Stimulated activated CD4-positive, alpha-beta T cell treated with anti-CD3 and anti-CD28 coated beads, Interleukin-15, amount 100 ng/mL, for 24 hours (primary cell): ENCODE measurements around the gene STK32C.
"Not testable (repeated sequence)": the region's sequence is repeated elsewhere in the genome, so short reads cannot be mapped to it uniquely, and the experiment has no call there.

ENCODE experiments used
- DNase-seq: peaks from one replicate; pipeline ENCODE4 v3.0.0-alpha.2; 2020

STK32C gene

GRCh38 chr10:132227851-132228390 is 79.8 kb downstream of the STK32C start:
- no peak for DNase-seq

DNA sequence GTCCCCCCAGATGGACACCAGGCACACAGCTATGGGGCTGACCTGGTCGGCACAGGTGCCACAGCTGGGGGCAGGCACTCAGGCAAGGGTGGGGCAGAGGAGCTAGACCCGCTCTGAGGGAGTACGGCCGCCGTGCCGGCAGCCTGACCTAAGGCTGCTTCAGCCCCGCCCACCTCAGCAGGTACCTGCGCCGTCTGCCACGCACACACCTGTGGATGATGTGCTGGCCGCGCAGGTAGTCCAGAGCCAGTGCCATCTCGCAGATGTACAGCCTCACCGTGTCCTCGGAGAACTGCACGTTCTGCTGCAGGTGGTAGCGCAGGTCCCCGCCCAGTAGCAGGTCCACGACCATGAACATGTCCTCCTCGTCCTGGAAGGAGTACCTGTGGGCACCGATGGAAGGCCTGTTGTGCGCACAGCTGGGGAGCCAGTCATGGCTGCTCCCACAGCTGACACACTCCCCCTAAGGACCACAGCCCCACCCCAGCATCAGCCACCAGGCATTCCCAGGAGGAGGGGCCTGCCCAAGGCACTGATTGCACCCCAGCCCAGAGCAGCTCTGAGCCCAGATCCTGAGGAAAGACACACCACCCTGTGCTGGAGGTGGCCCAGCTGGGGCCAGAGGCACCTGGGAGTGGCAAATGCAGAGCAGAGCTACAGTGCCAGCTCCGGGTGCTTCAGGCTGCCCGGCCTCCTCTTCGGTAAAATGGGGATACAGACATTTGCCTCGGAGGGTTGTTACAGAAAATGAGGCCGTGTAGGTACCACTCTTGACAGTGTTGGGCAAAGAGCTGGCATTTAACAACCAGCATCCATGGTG is 81.0 kb downstream of the STK32C start:
- DNase-seq, result no peak

DNA sequence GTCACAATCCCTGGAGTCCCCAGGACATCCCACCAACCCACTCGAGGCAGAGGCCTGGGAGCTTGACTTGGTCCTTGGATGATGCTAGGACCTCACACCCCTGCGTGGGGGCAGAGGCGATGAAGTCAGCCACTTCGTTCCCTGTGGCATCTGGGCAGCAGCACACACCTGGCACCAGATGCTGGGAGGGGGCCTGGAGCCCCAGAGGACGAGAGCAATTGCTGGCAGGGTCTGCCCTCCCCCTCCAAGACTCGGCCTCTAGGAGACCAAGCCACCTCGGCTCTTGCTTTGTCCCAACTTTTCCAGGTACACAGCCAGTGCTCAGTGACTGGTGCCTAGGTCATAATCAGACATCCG is 81.9 kb downstream of the STK32C start:
- DNase-seq, result no peak

- DNase-seq, result no peak
Observed at GRCh38 chr10:132225073-132225848, 82.5 kb downstream of the STK32C start.

- no peak for DNase-seq
Observed at GRCh38 chr10:132224343-132225072, 83.2 kb downstream of the STK32C start.

GRCh38 chr10:132223611-132224342 is 84.0 kb downstream of the STK32C start:
- DNase-seq, result no peak

DNA sequence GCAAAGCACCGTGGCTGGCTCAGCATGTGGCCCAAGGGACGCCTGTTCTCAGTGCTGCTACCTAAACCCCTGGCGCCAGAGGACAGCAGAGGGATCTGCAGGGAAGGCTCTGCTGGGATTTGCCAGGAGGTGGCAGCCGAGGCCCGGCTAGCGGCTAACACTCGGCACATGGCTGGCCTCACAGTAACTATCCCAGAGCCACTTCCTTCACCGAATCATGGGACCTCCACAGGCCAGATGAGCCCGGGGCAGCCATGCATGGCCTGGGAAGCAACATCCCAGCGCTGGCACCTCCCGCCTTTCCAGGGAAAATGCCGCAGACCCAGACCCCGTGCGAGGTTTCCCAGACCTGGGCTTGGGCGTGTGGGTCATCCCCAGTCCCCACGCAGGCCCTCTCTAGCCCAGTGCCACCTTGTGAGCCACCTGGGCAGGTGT is 84.6 kb downstream of the STK32C start:
- peak; percentile 82 for DNase-seq

DNA sequence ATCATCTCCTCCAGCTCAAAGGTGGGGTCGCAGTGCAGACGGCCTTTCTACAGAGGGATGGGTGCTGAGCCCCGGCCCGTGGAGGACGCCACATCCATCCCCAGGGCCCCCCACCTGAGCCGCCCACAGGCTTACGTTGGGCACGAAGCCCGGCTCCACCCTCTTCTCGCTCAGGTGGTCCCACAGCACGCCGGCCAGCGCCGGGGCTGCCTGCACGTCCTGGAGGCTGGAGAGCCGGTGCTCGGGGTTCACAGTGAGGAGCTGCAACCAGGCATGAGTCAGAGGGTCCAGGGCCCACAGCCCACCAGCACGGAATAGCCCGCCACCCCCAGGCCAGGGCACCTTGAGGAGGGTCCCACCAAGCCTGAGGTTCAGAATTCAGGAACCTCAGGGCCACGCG is 85.0 kb downstream of the STK32C start:
- no peak for DNase-seq

GRCh38 chr10:132220996-132221395 is 86.8 kb downstream of the STK32C start:
- not testable (repeated sequence) for DNase-seq

GRCh38 chr10:132220061-132220460 is 87.7 kb downstream of the STK32C start:
- no peak for DNase-seq

DNA sequence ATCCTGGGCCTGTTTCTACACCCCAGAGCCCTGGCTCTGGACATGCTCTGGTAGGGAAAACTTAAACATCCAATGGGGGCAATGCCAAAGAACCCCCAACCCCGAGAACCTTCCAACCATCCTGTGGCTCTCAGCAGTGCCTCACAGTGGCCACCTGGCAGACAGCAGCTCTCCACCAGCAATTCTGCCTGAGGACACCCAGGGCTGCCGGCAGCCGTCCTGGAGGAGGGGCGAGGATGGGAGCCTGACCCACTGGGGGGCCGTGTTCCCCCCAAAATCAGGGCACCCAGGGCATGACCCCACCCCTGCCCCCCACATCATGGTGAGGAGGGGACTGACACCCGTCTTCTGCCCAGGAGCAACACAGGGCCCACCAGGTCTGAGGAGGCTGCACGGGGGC is 88.3 kb downstream of the STK32C start:
- DNase-seq, result no peak

- DNase-seq, result not testable (repeated sequence)
Observed at GRCh38 chr10:132216441-132216840, 91.3 kb downstream of the STK32C start.

GRCh38 chr10:132213917-132214316 is 93.8 kb downstream of the STK32C start:
- no peak for DNase-seq

DNA sequence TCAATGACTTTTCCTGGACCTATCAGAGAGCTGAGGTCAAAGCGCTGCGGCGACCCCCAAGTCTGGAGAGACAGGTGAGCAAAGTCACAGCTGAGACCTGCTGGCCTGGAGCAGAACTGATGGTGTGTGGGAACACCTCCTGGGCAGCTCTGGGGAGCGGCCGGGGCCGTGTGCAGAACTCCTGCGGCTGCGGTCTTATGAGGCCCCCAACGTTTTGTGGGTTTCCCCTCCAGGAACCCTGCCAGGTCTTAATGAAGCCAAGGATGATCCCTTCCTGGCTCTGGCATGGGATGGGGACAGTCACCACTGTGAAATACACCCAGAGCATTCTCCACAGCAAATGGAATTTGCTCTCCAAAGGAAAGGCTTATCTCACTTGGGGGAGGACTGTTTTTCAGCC is 94.9 kb downstream of the STK32C start:
- DNase-seq, result no peak

- DNase-seq, result no peak
Observed at GRCh38 chr10:132211246-132211645, 96.5 kb downstream of the STK32C start.

- no peak for DNase-seq
Observed at GRCh38 chr10:132210766-132211165, 97.0 kb downstream of the STK32C start.

GRCh38 chr10:132209978-132210530 is 97.7 kb downstream of the STK32C start:
- DNase-seq, result no peak

- DNase-seq, result no peak
Observed at GRCh38 chr10:132209130-132209529, 98.6 kb downstream of the STK32C start.

DNA sequence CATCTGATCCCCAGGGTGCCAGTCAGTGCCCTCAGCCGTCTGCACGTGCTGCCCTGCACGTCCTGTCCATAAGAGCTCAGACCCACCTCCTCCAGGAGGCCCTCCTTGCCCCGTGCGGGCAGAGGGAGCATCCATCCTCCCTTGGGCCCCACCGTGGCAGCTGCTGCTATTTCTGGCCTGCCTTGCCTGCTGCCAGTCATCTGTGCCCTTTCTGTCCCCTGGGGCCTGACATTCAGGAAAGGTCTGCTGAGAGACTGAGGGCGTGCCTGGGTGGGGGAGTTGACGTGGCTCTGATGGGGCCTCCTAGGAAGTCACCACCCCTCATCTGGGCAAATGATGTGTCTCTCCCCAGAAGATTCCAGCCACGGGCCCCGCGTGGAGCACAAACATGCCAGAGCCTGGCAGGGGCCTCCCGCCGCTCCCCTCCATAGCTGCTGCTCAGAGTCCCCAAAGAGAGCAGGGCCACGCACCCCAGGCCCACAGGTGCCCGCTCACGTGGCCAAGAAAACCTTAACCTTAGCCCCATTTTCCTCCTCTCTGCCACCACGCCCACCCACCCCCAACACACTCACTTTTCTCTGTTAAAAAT is 99.2 kb downstream of the STK32C start:
- no peak for DNase-seq

GRCh38 chr10:132207536-132208461 is 100.0 kb downstream of the STK32C start:
- DNase-seq, result no peak
